ENCODE results near the gene POU2F1. TPM values are rescaled to one million over a fixed set of nuclear protein-coding genes. Genes with fewer than 3 reads are reported as not detected.

The POU2F1 gene
- total and polyA plus RNA-seq, 3 donors from 2014 or later: 17.1 to 36.9 (median 36.0) TPM

DNA sequence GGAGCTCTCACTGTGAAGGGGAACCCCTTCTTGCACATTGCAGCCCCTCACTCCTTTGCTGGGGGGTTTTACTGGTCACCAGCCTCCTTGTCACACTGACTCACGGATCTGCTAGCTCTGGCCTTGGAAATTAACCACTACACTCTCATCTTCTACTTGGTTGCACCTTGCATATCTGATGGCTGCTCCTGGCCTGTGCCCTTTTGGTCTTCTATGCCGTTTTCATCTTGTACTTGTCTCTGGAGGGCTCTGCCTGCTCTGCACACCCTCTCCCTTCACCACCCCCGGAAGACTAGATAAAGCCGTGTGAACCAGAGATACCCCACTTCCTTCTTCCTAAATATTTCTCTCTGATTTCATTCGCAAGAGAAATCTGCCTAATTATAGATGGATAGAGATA, 253.1 kb downstream of the POU2F1 start:
- TF ChIP-seq, protein P1, sequence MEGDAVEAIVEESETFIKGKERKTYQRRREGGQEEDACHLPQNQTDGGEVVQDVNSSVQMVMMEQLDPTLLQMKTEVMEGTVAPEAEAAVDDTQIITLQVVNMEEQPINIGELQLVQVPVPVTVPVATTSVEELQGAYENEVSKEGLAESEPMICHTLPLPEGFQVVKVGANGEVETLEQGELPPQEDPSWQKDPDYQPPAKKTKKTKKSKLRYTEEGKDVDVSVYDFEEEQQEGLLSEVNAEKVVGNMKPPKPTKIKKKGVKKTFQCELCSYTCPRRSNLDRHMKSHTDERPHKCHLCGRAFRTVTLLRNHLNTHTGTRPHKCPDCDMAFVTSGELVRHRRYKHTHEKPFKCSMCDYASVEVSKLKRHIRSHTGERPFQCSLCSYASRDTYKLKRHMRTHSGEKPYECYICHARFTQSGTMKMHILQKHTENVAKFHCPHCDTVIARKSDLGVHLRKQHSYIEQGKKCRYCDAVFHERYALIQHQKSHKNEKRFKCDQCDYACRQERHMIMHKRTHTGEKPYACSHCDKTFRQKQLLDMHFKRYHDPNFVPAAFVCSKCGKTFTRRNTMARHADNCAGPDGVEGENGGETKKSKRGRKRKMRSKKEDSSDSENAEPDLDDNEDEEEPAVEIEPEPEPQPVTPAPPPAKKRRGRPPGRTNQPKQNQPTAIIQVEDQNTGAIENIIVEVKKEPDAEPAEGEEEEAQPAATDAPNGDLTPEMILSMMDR (IDR thresholded peaks at IDR 0.05): no peak
- no peak for TF ChIP-seq POLR2A (IDR thresholded peaks at IDR 0.05)
- DNase-seq: no peak
- Histone ChIP-seq H3K4me3 (no peak overlapping the region), H3K36me3 (ENCODE audit: low read depth, missing control alignments) (no peaks in the 10 kb centered on the region), H3K27ac (no peak overlapping the region), H3K27me3 (no peaks in the 10 kb centered on the region), H3K4me1 (no peaks in the 10 kb centered on the region), H3K9me3 (no peaks in the 10 kb centered on the region)
- intact Hi-C loops (cut with DNase I; ENCODE audit: low total_unique reads): no loop called here
- WGBS, 2 donors: 35 to 46% methylated on average over 5 of the region's 5 CpGs

DNA sequence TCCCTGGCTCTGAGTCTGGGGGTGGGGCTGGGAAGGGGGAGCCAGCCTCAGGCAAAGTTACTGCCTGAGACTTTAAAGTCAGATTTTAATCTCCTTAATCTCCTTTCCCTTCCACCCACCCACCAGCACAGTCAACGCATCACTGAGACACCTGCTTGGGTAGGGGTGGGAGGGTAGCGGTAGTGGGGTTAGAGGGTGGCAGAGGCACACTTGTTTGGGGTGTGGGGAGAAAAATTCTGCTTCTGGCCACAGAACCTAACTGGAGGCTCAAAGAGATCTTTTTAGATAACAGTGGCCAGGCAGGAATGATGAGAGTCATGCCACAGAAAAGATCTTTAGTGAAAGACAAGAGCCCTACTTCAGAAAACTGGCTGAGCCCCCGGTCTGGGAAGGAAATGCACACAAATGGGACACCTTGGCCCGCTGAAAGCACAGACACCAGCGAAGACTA, 253.5 kb downstream of the POU2F1 start:
- H3K4me3 ChIP-seq: no peak overlapping the region
- no peak for DNase-seq
- no peaks in the 10 kb centered on the region for H3K36me3 ChIP-seq (ENCODE audit: low read depth, missing control alignments)
- no peaks in the 10 kb centered on the region for H3K4me1 ChIP-seq
- TF ChIP-seq, protein P1 (IDR thresholded peaks at IDR 0.05): no peak
- TF ChIP-seq POLR2A (IDR thresholded peaks at IDR 0.05): no peak
- WGBS, 2 donors: 58 to 72% methylated on average over 5 of the region's 5 CpGs
- no peak overlapping the region for H3K27ac ChIP-seq
- no peaks in the 10 kb centered on the region for H3K9me3 ChIP-seq
- no peaks in the 10 kb centered on the region for H3K27me3 ChIP-seq
- intact Hi-C loops (cut with DNase I; ENCODE audit: low total_unique reads): no loop called here

DNA sequence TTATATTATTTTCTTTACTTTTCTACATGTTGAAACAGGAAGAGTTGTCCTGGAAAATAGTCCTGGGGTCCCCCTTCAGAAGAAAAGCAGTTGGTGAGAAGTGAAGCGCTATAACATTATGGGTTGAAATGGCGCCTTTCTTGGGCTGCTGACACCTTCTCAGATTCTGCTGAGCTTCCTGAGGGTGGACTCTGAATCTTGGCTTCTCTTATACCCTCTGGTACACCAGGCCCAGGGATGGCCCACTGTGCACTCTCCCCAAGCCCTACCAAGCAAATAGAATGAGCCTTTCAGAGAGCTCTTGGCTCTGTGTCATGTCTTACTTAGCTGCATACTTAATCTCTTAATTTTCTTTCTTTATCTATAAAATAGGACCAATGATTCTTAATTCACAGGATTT, 255.4 kb downstream of the POU2F1 start:
- intact Hi-C loops (cut with DNase I; ENCODE audit: low total_unique reads): no loop called here
- no peak for DNase-seq
- Histone ChIP-seq H3K9me3 (no peaks in the 10 kb centered on the region), H3K4me3 (no peak overlapping the region), H3K36me3 (ENCODE audit: low read depth, missing control alignments) (no peaks in the 10 kb centered on the region), H3K4me1 (no peaks in the 10 kb centered on the region), H3K27ac (no peak overlapping the region), H3K27me3 (no peaks in the 10 kb centered on the region)
- TF ChIP-seq, protein P1 (IDR thresholded peaks at IDR 0.05): no peak
- no peak for TF ChIP-seq POLR2A (IDR thresholded peaks at IDR 0.05)
- WGBS, 2 donors: 84 to 94% methylated on average over 2 of the region's 2 CpGs

Other genes starting within 250 kb of the POU2F1 start
- 100 to 1,000 TPM; 172 to 217 TPM for gene ILDR2, start 245.3 kb upstream of the POU2F1 start, total RNA-seq
- gene ILDR2, start 245.3 kb upstream of the POU2F1 start, polyA plus RNA-seq (ENCODE audit: insufficient read depth, low read depth, low replicate concordance): 36.8 TPM
- gene MAEL, start 231.6 kb upstream of the POU2F1 start, total RNA-seq: 100 to 1,000 TPM; 113 to 181 TPM
- 333 TPM for gene MAEL, start 231.6 kb upstream of the POU2F1 start, polyA plus RNA-seq (ENCODE audit: insufficient read depth, low read depth, low replicate concordance)
- gene GPA33, start 130.5 kb upstream of the POU2F1 start, total RNA-seq: under 1 TPM; 0.62 to 0.63 TPM
- 1.1 TPM for gene GPA33, start 130.5 kb upstream of the POU2F1 start, polyA plus RNA-seq (ENCODE audit: insufficient read depth, low read depth, low replicate concordance)
- 1 to 10 TPM in 1 of 2 donors, under 1 TPM in 1; 0.19 to 1.0 TPM for gene STYXL2, start 126.8 kb upstream of the POU2F1 start, total RNA-seq
- gene STYXL2, start 126.8 kb upstream of the POU2F1 start, polyA plus RNA-seq (ENCODE audit: insufficient read depth, low read depth, low replicate concordance): 0.99 TPM